GM19240 (cell line): ENCODE results near the gene TBX3.

Experiments used
- DNase-seq: peaks from one replicate; pipeline ENCODE4 v3.0.0; 2011; ENCODE audit warnings: low spot score; ENCODE audit not compliant: insufficient read length

TBX3 gene

GRCh38 chr12:114682785-114683708, 928 bp downstream of the TBX3 start:
- DNase-seq: no peak

- no peak for DNase-seq
Measured at GRCh38 chr12:114682106-114682784, 1.7 kb downstream of the TBX3 start.

DNA sequence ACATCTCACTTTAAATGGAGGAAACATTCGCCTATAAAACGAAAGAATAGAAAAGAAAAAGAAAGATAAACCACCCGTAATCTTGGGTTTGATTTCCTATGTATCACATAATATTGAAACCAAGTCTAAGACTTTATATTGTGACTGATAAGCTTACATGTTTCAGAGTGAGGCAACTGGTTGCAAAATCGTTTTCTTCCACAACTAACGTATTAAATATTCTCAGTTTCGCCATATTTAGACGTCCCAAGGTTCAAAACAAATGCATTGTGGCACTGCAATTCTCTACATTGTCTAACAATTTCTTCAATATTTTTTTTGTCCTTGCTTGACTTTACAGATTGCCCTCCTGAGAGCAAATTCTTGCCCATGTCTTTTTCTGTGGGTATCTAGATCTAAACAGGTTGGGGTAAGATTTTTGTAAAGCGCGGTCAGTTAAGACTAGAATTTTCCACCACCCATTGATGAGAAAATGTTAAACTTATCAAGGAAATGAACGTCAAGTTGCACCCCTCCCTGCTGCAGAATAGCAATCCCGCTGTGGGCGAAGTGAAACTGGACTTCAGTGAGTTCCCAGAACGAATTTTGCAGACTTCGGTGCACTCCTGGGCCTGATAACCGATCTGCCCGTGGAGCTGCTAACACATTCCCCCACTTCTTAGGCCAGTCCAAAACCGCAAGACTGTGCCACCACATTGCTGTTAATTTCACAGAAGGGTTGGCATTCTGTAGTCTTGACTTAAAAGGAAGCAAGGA, 2.7 kb downstream of the TBX3 start:
- no peak for DNase-seq

DNA sequence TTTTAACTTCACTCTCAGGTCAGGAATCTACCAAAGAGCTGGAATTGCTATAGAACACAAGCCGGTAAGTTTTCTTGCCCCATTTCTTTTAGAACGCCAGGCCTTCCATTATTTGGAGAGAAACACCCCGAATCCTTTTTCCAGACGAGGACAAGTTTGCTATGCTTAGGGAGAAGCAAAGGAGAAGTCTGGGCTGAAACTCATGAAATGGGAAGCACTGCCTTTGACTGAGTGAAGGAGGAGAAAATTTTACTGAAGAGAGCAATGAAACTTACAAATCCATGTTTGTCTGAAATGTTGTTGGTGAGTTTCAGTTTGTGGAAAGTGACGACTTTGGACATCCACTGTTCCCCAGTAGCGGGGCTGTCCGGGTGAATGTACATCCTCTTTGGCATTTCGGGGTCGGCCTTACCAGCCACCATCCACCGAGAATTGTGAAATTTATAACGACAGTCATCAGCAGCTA, 3.3 kb downstream of the TBX3 start:
- DNase-seq: no peak

- DNase-seq: no peak
Measured at GRCh38 chr12:114679942-114680341, 4.0 kb downstream of the TBX3 start.

- no peak for DNase-seq
Measured at GRCh38 chr12:114679452-114679875, 4.5 kb downstream of the TBX3 start.

GRCh38 chr12:114678718-114679117, 5.3 kb downstream of the TBX3 start:
- no peak for DNase-seq

DNA sequence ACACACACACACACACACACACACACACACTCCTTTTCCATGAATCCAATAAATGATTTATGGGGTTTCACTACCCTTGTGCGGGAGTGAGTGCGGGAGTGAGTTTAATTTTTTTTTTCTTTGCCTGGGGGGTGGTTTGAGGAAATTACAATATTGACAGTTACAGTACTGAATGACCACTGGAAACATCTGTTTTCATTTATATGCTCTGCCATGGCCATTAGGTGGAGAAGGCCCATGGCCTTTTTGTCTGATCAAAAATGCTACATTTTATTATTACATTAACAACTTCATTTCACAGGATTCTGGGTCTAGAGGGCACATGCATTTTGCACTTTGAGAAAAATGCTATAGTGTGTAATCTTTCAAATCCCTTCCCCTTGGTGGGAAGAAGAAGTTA, 5.9 kb downstream of the TBX3 start:
- DNase-seq: no peak

- DNase-seq: no peak
Measured at GRCh38 chr12:114676142-114676741, 7.7 kb downstream of the TBX3 start.

DNA sequence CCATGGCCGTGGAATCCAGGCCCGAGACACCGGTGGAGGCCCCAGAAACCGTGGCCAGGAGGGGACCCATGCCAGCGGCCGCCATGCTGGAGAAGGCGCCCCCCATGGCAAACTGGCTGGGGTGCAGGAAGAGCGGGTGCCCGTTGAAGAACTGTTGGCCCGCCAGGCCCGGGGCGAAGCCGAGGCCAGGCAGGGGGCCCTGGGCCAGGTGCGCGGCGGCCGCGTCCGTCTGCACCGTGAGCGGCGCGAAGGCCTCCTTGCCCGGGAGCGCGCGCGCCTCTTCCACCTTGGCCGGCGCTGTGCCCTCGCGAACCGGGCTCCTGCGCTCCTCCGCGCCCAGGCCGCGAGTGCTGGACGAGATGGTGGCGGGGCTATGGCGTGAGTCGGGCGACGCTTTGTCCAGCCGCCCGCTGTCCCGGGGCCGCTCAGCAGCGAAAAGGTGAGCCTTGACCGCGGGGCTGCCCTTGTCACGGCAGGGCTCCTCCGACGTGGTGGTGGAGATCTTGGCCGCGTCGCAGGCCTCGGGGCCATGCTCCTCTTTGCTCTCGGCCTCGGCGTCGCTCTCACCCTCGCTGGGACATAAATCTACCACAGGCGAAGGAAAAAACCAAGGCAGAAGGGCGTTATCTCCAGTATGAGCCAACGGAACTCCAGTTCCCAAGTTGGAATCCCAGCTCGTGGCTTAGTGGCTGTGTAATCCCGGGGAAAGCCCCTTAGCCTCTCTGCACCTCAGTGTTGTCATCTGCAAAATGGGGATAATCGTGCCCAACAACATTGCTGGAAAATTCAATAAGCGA, 9.5 kb downstream of the TBX3 start:
- no peak for DNase-seq

- DNase-seq: no peak
Measured at GRCh38 chr12:114673901-114674250, 10.1 kb downstream of the TBX3 start.

GRCh38 chr12:114673169-114673833, 10.7 kb downstream of the TBX3 start:
- no peak for DNase-seq

- DNase-seq: no peak
Measured at GRCh38 chr12:114672817-114673168, 11.2 kb downstream of the TBX3 start.

DNA sequence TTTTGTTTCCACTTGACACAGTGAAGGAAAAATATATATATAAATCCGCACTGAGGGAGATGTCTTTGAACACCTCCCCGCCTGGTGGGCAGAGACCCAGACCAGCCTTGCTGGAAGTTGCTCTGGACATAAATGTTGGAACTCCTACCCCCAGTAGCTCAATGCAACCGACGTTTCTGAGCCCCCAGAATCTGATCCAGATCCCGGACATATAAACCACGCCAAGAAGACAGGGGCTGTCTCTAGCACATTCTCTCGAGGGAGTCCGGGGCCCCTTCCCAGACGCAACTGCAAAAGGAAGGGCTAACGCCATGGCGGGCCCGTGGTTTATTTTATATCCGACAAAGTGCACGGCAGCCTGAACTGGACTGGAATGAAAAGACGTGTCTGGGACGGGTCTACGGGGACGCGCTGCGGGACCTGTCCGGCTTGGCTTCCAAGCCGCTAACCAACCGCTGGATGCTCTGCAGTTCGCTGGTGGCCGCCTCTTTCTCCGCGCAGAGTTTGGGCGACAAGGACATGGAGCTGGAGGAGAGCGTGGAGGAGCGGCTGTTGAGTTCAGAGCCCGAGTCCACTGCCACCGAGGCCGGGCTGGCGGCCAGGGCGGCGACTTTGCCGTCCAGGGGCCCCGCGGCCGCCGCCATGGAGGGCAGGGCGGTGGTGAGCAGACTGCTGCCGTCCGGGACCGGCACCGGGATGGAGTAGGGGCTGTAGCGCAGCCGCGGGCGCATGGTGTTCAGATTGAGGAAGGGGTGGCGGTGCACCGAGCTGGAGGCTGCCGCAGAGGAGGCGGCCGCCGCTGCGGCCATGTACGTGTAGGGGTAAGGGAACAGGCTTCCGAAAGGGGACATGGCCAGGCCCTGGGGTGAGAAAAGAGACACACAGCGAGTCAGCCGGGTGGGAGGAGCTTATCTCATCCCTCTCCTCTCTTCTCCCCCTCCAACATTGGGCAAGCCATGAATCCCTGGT, 12.2 kb downstream of the TBX3 start:
- no peak for DNase-seq

- no peak for DNase-seq
Measured at GRCh38 chr12:114671066-114671442, 12.9 kb downstream of the TBX3 start.

GRCh38 chr12:114670291-114670980, 13.5 kb downstream of the TBX3 start:
- DNase-seq: no peak

DNA sequence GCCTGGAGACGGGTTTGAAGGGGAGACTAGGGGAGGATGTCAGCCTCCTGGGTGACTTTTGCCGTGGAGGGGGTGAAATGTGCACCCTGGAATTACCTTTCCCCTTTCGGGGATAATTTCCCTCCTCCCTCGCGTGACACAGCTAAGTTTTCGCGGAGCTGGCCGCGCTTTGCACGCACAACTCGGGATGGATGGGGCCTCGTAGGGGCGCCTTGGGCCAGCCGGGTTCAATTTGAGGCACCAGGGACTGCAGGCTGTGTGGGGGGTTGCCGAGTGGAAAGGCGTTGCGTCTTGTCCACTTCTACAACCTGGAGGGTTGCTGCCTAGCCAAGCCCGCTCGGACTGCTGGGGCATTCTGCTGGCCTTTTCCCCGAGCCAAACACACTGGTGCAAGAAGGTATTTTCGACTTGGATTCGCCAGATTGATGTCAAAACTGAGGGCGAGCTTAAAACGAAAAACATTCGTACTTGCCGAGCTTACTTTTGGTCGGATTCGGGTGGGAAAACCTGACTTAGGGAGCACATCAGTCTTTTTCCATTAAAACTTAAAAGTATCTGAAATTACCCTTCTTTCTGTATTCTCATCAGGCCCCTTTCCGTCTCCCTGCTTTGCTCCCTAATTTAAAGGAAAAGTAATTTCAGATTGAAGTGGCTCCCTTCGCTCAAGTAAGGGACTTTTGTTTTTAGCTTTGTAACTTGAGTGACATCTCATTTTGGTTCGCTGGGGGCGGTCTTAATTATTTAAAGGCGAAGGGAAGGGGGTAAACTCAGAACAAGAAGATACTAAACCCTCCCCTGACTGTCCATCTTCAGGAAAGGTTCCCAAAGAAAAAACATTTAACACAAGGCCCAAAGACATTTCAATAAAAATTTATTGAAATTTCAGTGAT, 14.3 kb downstream of the TBX3 start:
- no peak for DNase-seq

GRCh38 chr12:114668886-114669288, 15.1 kb downstream of the TBX3 start:
- no peak for DNase-seq
